Rectal smooth muscle tissue (tissue), 1 donor: Measurements from ENCODE around the gene ZNF605.
"Not testable (repeated sequence)": the region's sequence is repeated elsewhere in the genome, so short reads cannot be mapped to it uniquely, and the experiment has no call there.

Experiments used
- H3K27ac ChIP-seq: one replicate; pipeline ENCODE4 v1.7.0; 2013; ENCODE audit warnings: low read depth, low read length, inconsistent platforms
- H3K27me3 ChIP-seq: one replicate; pipeline ENCODE4 v1.7.0; 2013; ENCODE audit warnings: low read length; ENCODE audit not compliant: control insufficient read depth, insufficient read depth
- H3K36me3 ChIP-seq: one replicate; pipeline ENCODE4 v1.7.0; 2013; ENCODE audit warnings: low read length; ENCODE audit not compliant: control insufficient read depth, insufficient read depth
- H3K4me1 ChIP-seq: one replicate; pipeline ENCODE4 v1.7.0; 2013; ENCODE audit warnings: low read length; ENCODE audit not compliant: control insufficient read depth, insufficient read depth
- H3K4me3 ChIP-seq: one replicate; pipeline ENCODE4 v1.7.0; 2013; ENCODE audit warnings: low read length
- H3K9ac ChIP-seq: one replicate; pipeline ENCODE4 v1.7.0; 2013; ENCODE audit warnings: low read length

Gene ZNF605

GRCh38 chr12:132945806-132946205 is 10.3 kb downstream of the ZNF605 start:
- H3K27me3 ChIP-seq: no peaks in the 10 kb centered on the region
- no peaks in the 10 kb centered on the region for H3K4me1 ChIP-seq
- peaks cover 44% of the 10 kb centered on the region for H3K36me3 ChIP-seq
- H3K4me3 ChIP-seq: no peak overlapping the region
- H3K27ac ChIP-seq: no peak overlapping the region
- no peak overlapping the region for H3K9ac ChIP-seq

GRCh38 chr12:132942611-132943010 is 13.5 kb downstream of the ZNF605 start:
- Histone ChIP-seq H3K4me1 (no peaks in the 10 kb centered on the region), H3K4me3 (no peak overlapping the region), H3K27me3 (no peaks in the 10 kb centered on the region), H3K27ac (no peak overlapping the region), H3K36me3 (peaks cover 30% of the 10 kb centered on the region), H3K9ac (no peak overlapping the region)

- Histone ChIP-seq H3K27ac (no peak overlapping the region), H3K4me1 (no peaks in the 10 kb centered on the region), H3K4me3 (no peak overlapping the region), H3K9ac (no peak overlapping the region), H3K36me3 (peaks cover 29% of the 10 kb centered on the region), H3K27me3 (no peaks in the 10 kb centered on the region)
Measured at GRCh38 chr12:132941336-132941954, 14.7 kb downstream of the ZNF605 start.

GRCh38 chr12:132940071-132940719 is 15.9 kb downstream of the ZNF605 start:
- Histone ChIP-seq H3K9ac (no peak overlapping the region), H3K4me3 (no peak overlapping the region), H3K27ac (no peak overlapping the region), H3K27me3 (no peaks in the 10 kb centered on the region), H3K4me1 (no peaks in the 10 kb centered on the region), H3K36me3 (peaks cover 22% of the 10 kb centered on the region)

- not testable (repeated sequence) for H3K27ac ChIP-seq, H3K4me3 ChIP-seq, H3K9ac ChIP-seq, H3K4me1 ChIP-seq, H3K27me3 ChIP-seq
- H3K36me3 ChIP-seq: peaks cover 17% of the 10 kb centered on the region
Measured at GRCh38 chr12:132938807-132939206, 17.3 kb downstream of the ZNF605 start.

GRCh38 chr12:132937476-132937875 is 18.6 kb downstream of the ZNF605 start:
- H3K4me3 ChIP-seq: no peak overlapping the region
- H3K36me3 ChIP-seq: peaks cover 4% of the 10 kb centered on the region

GRCh38 chr12:132936921-132937320 is 19.2 kb downstream of the ZNF605 start:
- H3K27me3 ChIP-seq, H3K4me3 ChIP-seq, H3K4me1 ChIP-seq, H3K9ac ChIP-seq, H3K27ac ChIP-seq, H3K36me3 ChIP-seq: not testable (repeated sequence)

More at GRCh38 chr12:132937476-132937875, 18.6 kb downstream of the ZNF605 start:
- Histone ChIP-seq H3K4me1 (no peaks in the 10 kb centered on the region), H3K27me3 (no peaks in the 10 kb centered on the region), H3K9ac (no peak overlapping the region), H3K27ac (no peak overlapping the region)

- Histone ChIP-seq H3K27ac (no peak overlapping the region), H3K36me3 (peaks cover 4% of the 10 kb centered on the region), H3K9ac (no peak overlapping the region), H3K27me3 (no peaks in the 10 kb centered on the region), H3K4me1 (no peaks in the 10 kb centered on the region), H3K4me3 (no peak overlapping the region)
Measured at GRCh38 chr12:132936163-132936562, 19.9 kb downstream of the ZNF605 start.

GRCh38 chr12:132926415-132926833 is 29.7 kb downstream of the ZNF605 start:
- H3K36me3 ChIP-seq: peaks cover 9% of the 10 kb centered on the region
- H3K9ac ChIP-seq: no peak overlapping the region
- H3K27ac ChIP-seq: no peak overlapping the region
- H3K4me1 ChIP-seq: no peaks in the 10 kb centered on the region
- no peak overlapping the region for H3K4me3 ChIP-seq
- no peaks in the 10 kb centered on the region for H3K27me3 ChIP-seq

- Histone ChIP-seq H3K9ac (no peak overlapping the region), H3K4me3 (no peak overlapping the region), H3K27me3 (no peaks in the 10 kb centered on the region), H3K27ac (no peak overlapping the region), H3K4me1 (no peaks in the 10 kb centered on the region), H3K36me3 (peaks cover 9% of the 10 kb centered on the region)
Measured at GRCh38 chr12:132925597-132926414, 30.3 kb downstream of the ZNF605 start.

- Histone ChIP-seq H3K4me1 (no peaks in the 10 kb centered on the region), H3K27me3 (no peaks in the 10 kb centered on the region), H3K9ac (no peak overlapping the region), H3K36me3 (peaks cover 9% of the 10 kb centered on the region), H3K27ac (no peak overlapping the region), H3K4me3 (no peak overlapping the region)
Measured at GRCh38 chr12:132924356-132924755, 31.8 kb downstream of the ZNF605 start.

- Histone ChIP-seq H3K4me1 (no peaks in the 10 kb centered on the region), H3K27ac (no peak overlapping the region), H3K4me3 (no peak overlapping the region), H3K36me3 (peaks cover 9% of the 10 kb centered on the region), H3K27me3 (no peaks in the 10 kb centered on the region), H3K9ac (no peak overlapping the region)
Measured at GRCh38 chr12:132923356-132923909, 32.7 kb downstream of the ZNF605 start.
